GM23338 (cell line): ENCODE results near the gene CBLC. TPM values are rescaled to one million over a fixed set of nuclear protein-coding genes. Genes with fewer than 3 reads are reported as not detected.

Experiments
- ATAC-seq: fragments of 200-7000 bp; cut with Tn5 transposase; 3 replicates; pipeline ENCODE4 v1.9.1; 2020
- DNase-seq: peaks from one replicate; pipeline ENCODE4 v3.0.0-alpha.2; 2015; ENCODE audit warnings: low spot score
- H2AFZ ChIP-seq: fragments of 200-600 bp; sonication (generic); 2 replicates; pipeline ENCODE4 v1.8.0; 2016; ENCODE audit warnings: antibody characterized with exemption, mild to moderate bottlenecking, moderate library complexity
- H3F3A ChIP-seq: fragments of 200-600 bp; sonication (generic); replicated peaks from 2 replicates; pipeline ENCODE4 v1.8.0; 2017; ENCODE audit warnings: antibody characterized with exemption, mixed run types, low read depth
- H3K27ac ChIP-seq: fragments of 200-600 bp; sonication (generic); 2 replicates; pipeline ENCODE4 v1.6.1; 2016; ENCODE audit warnings: low read depth
- H3K27me3 ChIP-seq: fragments of 200-600 bp; sonication (generic); 2 replicates; pipeline ENCODE4 v1.8.0; 2016; ENCODE audit warnings: mild to moderate bottlenecking, mixed run types, moderate library complexity; ENCODE audit not compliant: insufficient read depth
- H3K36me3 ChIP-seq: fragments of 200-600 bp; sonication (generic); 2 replicates; pipeline ENCODE4 v1.8.0; 2016; ENCODE audit warnings: mild to moderate bottlenecking; ENCODE audit not compliant: insufficient read depth
- H3K4me1 ChIP-seq: fragments of 200-600 bp; sonication (generic); 2 replicates; pipeline ENCODE4 v1.8.0; 2016; ENCODE audit warnings: mild to moderate bottlenecking, moderate library complexity; ENCODE audit not compliant: insufficient read depth
- H3K4me2 ChIP-seq: fragments of 200-600 bp; sonication (generic); 2 replicates; pipeline ENCODE4 v1.7.1; 2017; ENCODE audit warnings: mixed run types
- H3K4me3 ChIP-seq: fragments of 200-600 bp; sonication (generic); 2 replicates; pipeline ENCODE4 v1.6.1; 2016; ENCODE audit warnings: mixed run types
- H3K79me2 ChIP-seq: fragments of 200-600 bp; sonication (generic); replicated peaks from 2 replicates; pipeline ENCODE4 v1.8.0; 2017; ENCODE audit warnings: mild to moderate bottlenecking; ENCODE audit not compliant: insufficient read depth
- H3K9me2 ChIP-seq: fragments of 200-600 bp; sonication (generic); 2 replicates; pipeline ENCODE4 v1.8.0; 2017; ENCODE audit not compliant: insufficient read depth
- H4K20me1 ChIP-seq: fragments of 200-600 bp; sonication (generic); replicated peaks from 2 replicates; pipeline ENCODE4 v1.8.0; 2017; ENCODE audit warnings: mild to moderate bottlenecking; ENCODE audit not compliant: insufficient read depth
- H3K27ac Mint-ChIP-seq: 2 replicates; pipeline ENCODE4 v1.8.0; 2020; ENCODE audit warnings: inconsistent platforms, mild to moderate bottlenecking, moderate library complexity, mixed read lengths
- H3K27me3 Mint-ChIP-seq: 3 replicates; pipeline ENCODE4 v1.8.0; 2022; ENCODE audit warnings: low read depth, mild to moderate bottlenecking, moderate library complexity, mixed read lengths, inconsistent platforms; ENCODE audit not compliant: insufficient read depth, poor library complexity
- H3K36me3 Mint-ChIP-seq: 3 replicates; pipeline ENCODE4 v1.8.0; 2021; ENCODE audit warnings: low read depth, mild to moderate bottlenecking, inconsistent platforms, moderate library complexity, mixed read lengths
- H3K4me1 Mint-ChIP-seq: 3 replicates; pipeline ENCODE4 v1.8.0; 2020; ENCODE audit warnings: mild to moderate bottlenecking, inconsistent platforms, mixed read lengths
- H3K4me3 Mint-ChIP-seq: 3 replicates; pipeline ENCODE4 v1.8.0; 2021; ENCODE audit warnings: moderate library complexity, mild to moderate bottlenecking, inconsistent platforms, mixed read lengths
- H3K9me3 Mint-ChIP-seq: 3 replicates; pipeline ENCODE4 v1.8.0; 2020; ENCODE audit warnings: moderate library complexity, mild to moderate bottlenecking, inconsistent platforms, mixed read lengths
- EZH2 ChIP-seq: fragments of 200-600 bp; sonication (generic); IDR thresholded peaks from one replicate; pipeline ENCODE4 v1.8.0; 2017; ENCODE audit warnings: antibody characterized with exemption, mild to moderate bottlenecking, low read depth; ENCODE audit not compliant: unreplicated experiment
- JUNB ChIP-seq: IDR thresholded peaks from one replicate; pipeline ENCODE4 v1.6.1; 2016; ENCODE audit warnings: antibody characterized with exemption; ENCODE audit not compliant: unreplicated experiment
- ZNF114 ChIP-seq: fragments of 250-450 bp; sonication (Bioruptor Pico); IDR thresholded peaks from 2 replicates; pipeline ENCODE4 v1.5.0; 2020; ENCODE audit warnings: mild to moderate bottlenecking, moderate library complexity
- ZNF331 ChIP-seq: fragments of 250-450 bp; sonication (Bioruptor Pico); IDR thresholded peaks from 2 replicates; pipeline ENCODE4 v1.5.0; 2020; ENCODE audit warnings: low read depth, mild to moderate bottlenecking, moderate library complexity
- ZNF462 ChIP-seq: fragments of 250-450 bp; sonication (Bioruptor Pico); IDR thresholded peaks from 2 replicates; pipeline ENCODE4 v1.5.0; 2020; ENCODE audit warnings: mild to moderate bottlenecking, moderate library complexity
- polyA plus RNA-seq: library from polyadenylated mRNA; unstranded; fragments of >200 nt; fragmentation: Nextera tagmentation; extraction: Ambion mirVana; gene quantifications from 2 replicates; pipeline ENCODE4 v1.2.1, GENCODE V29; 2016
- total RNA-seq: library from RNA; depleted of rRNA; stranded (reverse); fragments of >200 nt; shearing (Covaris generic); gene quantifications from 2 replicates; pipeline ENCODE4 v1.2.3, GENCODE V29; 2014
- TF ChIP-seq, protein P1 (sequence below): IDR thresholded peaks from one replicate; pipeline ENCODE4 v1.6.1; 2018; ENCODE audit warnings: antibody characterized with exemption; ENCODE audit not compliant: unreplicated experiment

CBLC gene
- total and polyA plus RNA-seq, 2 experiments from 2014 or later: 14.5 to 29.3 TPM

DNA sequence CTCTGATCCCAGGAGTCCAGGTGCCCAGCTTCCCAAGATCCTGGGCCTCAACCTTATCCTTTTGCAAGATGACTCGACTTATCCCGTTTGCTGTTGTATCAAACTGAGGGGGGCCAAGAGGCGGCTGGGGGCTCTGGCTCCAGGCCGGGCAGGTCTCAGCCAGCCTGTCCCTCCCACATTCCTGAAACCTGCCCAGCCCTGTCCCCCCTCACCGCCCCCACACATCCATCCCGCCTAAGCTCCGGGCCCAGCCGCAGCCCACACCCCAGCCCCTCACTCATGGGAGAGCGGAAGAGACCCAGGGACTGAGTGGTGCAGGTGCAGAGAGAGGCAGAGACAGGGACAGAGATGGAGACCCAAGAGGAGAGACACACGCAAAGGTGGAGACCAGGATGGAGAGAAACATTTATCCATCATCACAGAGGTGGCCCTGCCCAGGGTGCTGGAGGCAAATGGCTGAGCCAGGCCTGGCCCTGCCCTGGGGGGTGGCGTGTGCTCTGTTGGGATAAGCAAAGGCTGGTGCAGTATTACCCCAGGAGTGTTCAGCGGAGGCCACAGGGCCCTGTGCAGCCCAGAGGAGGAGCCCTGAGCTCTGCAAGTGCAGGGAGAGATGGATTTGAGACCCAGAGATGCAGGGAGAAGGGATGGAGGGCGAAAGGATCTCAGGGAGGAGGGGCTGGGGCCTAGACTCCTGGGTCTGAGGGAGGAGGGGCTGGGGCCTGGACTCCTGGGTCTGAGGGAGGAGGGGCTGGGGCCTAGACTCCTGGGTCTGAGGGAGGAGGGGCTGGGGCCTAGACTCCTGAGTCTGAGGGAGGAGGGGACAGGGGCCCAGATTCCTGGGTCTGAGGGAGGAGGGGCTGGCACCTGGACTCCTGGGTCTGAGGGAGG is 32.8 kb downstream of the CBLC start:
- Histone ChIP-seq H3K9me2 (no peaks in the 10 kb centered on the region), H3K36me3 (no peaks in the 10 kb centered on the region), H3K27ac (no peak overlapping the region), H3K4me3 (peak overlapping the region; percentile 85), H3F3A (0 out of 2 replicates have a peak, but pooled peaks cover 6% of the 10 kb centered on the region), H3K27me3 (peaks cover 26% of the 10 kb centered on the region), H3K4me1 (peaks cover 34% of the 10 kb centered on the region), H2AFZ (no peak overlapping the region), H3K79me2 (no peaks in the 10 kb centered on the region), H3K4me2 (peak overlapping the region; percentile 99), H4K20me1 (peaks cover 12% of the 10 kb centered on the region)
- H3K36me3 Mint-ChIP-seq: peaks cover 32% of the 10 kb centered on the region
- H3K27me3 Mint-ChIP-seq: peaks cover 25% of the 10 kb centered on the region
- no peak overlapping the region; the same call in 1 of the 2 replicates for H3K27ac Mint-ChIP-seq
- H3K9me3 Mint-ChIP-seq: no peaks in the 10 kb centered on the region; the same call in 1 of the 3 replicates
- H3K4me1 Mint-ChIP-seq: peaks cover 44% of the 10 kb centered on the region
- TF ChIP-seq EZH2 (no peak), JUNB (no peak), ZNF114 (no peak), ZNF462 (CRISPR knock-in tag) (no peak), ZNF331 (CRISPR knock-in tag) (no peak)
- TF ChIP-seq, protein P1, sequence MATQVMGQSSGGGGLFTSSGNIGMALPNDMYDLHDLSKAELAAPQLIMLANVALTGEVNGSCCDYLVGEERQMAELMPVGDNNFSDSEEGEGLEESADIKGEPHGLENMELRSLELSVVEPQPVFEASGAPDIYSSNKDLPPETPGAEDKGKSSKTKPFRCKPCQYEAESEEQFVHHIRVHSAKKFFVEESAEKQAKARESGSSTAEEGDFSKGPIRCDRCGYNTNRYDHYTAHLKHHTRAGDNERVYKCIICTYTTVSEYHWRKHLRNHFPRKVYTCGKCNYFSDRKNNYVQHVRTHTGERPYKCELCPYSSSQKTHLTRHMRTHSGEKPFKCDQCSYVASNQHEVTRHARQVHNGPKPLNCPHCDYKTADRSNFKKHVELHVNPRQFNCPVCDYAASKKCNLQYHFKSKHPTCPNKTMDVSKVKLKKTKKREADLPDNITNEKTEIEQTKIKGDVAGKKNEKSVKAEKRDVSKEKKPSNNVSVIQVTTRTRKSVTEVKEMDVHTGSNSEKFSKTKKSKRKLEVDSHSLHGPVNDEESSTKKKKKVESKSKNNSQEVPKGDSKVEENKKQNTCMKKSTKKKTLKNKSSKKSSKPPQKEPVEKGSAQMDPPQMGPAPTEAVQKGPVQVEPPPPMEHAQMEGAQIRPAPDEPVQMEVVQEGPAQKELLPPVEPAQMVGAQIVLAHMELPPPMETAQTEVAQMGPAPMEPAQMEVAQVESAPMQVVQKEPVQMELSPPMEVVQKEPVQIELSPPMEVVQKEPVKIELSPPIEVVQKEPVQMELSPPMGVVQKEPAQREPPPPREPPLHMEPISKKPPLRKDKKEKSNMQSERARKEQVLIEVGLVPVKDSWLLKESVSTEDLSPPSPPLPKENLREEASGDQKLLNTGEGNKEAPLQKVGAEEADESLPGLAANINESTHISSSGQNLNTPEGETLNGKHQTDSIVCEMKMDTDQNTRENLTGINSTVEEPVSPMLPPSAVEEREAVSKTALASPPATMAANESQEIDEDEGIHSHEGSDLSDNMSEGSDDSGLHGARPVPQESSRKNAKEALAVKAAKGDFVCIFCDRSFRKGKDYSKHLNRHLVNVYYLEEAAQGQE: no peak
- H3K4me3 Mint-ChIP-seq: peak overlapping the region; percentile 81
- DNase-seq: no peak
- no peak for ATAC-seq
